ENCODE measurements around the gene CCDC184. TPM values are rescaled to one million over a fixed set of nuclear protein-coding genes. Genes with fewer than 3 reads are reported as not detected.

The CCDC184 gene
- total RNA-seq, 1 experiment from 2014 or later: 1.4 TPM

- TF ChIP-seq ELF4 (CRISPR knock-in tag; IDR thresholded peaks at IDR 0.05; ENCODE audit: low read depth): no peak
These were observed 15.2 kb downstream of the CCDC184 start (continued) for GRCh38 chr12:48198672-48198971.

- H3K27me3 Mint-ChIP-seq (ENCODE audit: low read depth): peaks cover 78% of the 10 kb centered on the region
- H3K27ac Mint-ChIP-seq: no peak overlapping the region
- no peak for ATAC-seq
- DNase-seq (ENCODE audit: low spot score): no peak
- 0 out of 2 replicates have a peak, but pooled peaks cover 7% of the 10 kb centered on the region for H3K4me1 Mint-ChIP-seq
- ChIA-PET POLR2A (interaction anchor here (0.6 to 1.7 kb wide), 3 partner anchors 41 to 294 kb away, joined by 3 to 5 read pairs (median 3); partner anchors contain the start of gene VDR), CTCF (interaction anchor here (0.8 to 4.4 kb wide), 5 partner anchors 10 to 419 kb away, joined by 3 to 25 read pairs (median 20); no protein-coding TSS in a partner anchor)
- H3K4me3 Mint-ChIP-seq: peak overlapping the region; percentile 78
- no peaks in the 10 kb centered on the region for H3K36me3 Mint-ChIP-seq
- H3K9me3 Mint-ChIP-seq: peaks cover 19% of the 10 kb centered on the region
- no peak for TF ChIP-seq ETV6 (CRISPR knock-in tag; IDR thresholded peaks at IDR 0.05)
- TF ChIP-seq ZNF317 (CRISPR knock-in tag; IDR thresholded peaks at IDR 0.05; ENCODE audit: borderline replicate concordance, low read depth): no peak
- no peak for TF ChIP-seq CREM (CRISPR knock-in tag; IDR thresholded peaks at IDR 0.05)
- TF ChIP-seq SMAD3 (CRISPR knock-in tag; IDR thresholded peaks at IDR 0.05; ENCODE audit: borderline replicate concordance): no peak
- no peak for TF ChIP-seq ELF4 (CRISPR knock-in tag; IDR thresholded peaks at IDR 0.05; ENCODE audit: low read depth)
- no peak for TF ChIP-seq TCF7 (CRISPR knock-in tag; IDR thresholded peaks at IDR 0.05; ENCODE audit: low read depth)
- TF ChIP-seq GTF2I (CRISPR knock-in tag; conservative IDR thresholded peaks at IDR 0.05): no peak
- no peak for TF ChIP-seq MYBL2 (CRISPR knock-in tag; IDR thresholded peaks at IDR 0.05)
- no peak for TF ChIP-seq HMGA2 (CRISPR knock-in tag; IDR thresholded peaks at IDR 0.05)
- TF ChIP-seq RORB (CRISPR knock-in tag; IDR thresholded peaks at IDR 0.05): no peak
- TF ChIP-seq, protein P1, sequence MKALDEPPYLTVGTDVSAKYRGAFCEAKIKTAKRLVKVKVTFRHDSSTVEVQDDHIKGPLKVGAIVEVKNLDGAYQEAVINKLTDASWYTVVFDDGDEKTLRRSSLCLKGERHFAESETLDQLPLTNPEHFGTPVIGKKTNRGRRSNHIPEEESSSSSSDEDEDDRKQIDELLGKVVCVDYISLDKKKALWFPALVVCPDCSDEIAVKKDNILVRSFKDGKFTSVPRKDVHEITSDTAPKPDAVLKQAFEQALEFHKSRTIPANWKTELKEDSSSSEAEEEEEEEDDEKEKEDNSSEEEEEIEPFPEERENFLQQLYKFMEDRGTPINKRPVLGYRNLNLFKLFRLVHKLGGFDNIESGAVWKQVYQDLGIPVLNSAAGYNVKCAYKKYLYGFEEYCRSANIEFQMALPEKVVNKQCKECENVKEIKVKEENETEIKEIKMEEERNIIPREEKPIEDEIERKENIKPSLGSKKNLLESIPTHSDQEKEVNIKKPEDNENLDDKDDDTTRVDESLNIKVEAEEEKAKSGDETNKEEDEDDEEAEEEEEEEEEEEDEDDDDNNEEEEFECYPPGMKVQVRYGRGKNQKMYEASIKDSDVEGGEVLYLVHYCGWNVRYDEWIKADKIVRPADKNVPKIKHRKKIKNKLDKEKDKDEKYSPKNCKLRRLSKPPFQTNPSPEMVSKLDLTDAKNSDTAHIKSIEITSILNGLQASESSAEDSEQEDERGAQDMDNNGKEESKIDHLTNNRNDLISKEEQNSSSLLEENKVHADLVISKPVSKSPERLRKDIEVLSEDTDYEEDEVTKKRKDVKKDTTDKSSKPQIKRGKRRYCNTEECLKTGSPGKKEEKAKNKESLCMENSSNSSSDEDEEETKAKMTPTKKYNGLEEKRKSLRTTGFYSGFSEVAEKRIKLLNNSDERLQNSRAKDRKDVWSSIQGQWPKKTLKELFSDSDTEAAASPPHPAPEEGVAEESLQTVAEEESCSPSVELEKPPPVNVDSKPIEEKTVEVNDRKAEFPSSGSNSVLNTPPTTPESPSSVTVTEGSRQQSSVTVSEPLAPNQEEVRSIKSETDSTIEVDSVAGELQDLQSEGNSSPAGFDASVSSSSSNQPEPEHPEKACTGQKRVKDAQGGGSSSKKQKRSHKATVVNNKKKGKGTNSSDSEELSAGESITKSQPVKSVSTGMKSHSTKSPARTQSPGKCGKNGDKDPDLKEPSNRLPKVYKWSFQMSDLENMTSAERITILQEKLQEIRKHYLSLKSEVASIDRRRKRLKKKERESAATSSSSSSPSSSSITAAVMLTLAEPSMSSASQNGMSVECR (CRISPR knock-in tag; IDR thresholded peaks at IDR 0.05; ENCODE audit: borderline replicate concordance): no peak
- TF ChIP-seq ZNF671 (CRISPR knock-in tag; IDR thresholded peaks at IDR 0.05): no peak
- TF ChIP-seq AFF4 (CRISPR knock-in tag; IDR thresholded peaks at IDR 0.05; ENCODE audit: borderline replicate concordance): no peak
- TF ChIP-seq ZNF423 (CRISPR knock-in tag; IDR thresholded peaks at IDR 0.05): no peak
- TF ChIP-seq ZBTB21 (CRISPR knock-in tag; IDR thresholded peaks at IDR 0.05; ENCODE audit: borderline replicate concordance): no peak
- TF ChIP-seq KAT7 (CRISPR knock-in tag; IDR thresholded peaks at IDR 0.05; ENCODE audit: borderline replicate concordance): no peak
- TF ChIP-seq, protein P2, sequence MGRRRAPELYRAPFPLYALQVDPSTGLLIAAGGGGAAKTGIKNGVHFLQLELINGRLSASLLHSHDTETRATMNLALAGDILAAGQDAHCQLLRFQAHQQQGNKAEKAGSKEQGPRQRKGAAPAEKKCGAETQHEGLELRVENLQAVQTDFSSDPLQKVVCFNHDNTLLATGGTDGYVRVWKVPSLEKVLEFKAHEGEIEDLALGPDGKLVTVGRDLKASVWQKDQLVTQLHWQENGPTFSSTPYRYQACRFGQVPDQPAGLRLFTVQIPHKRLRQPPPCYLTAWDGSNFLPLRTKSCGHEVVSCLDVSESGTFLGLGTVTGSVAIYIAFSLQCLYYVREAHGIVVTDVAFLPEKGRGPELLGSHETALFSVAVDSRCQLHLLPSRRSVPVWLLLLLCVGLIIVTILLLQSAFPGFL (CRISPR knock-in tag; IDR thresholded peaks at IDR 0.05; ENCODE audit: borderline replicate concordance): no peak
These were observed 15.5 kb downstream of the CCDC184 start for GRCh38 chr12:48198985-48199384.

All from WTC11 (cell line).